CD4-positive, alpha-beta memory T cell (primary cell): Measurements from ENCODE around the gene MED15. TPM values are rescaled to one million over a fixed set of nuclear protein-coding genes. Genes with fewer than 3 reads are reported as not detected.

Experiments used
- CTCF ChIA-PET: fragments of 350-600 bp; sonication (Branson Sonifier 250); formaldehyde crosslinking; loops from one replicate; lab custom pipeline; 2021; ENCODE audit warnings: inconsistent platforms; ENCODE audit not compliant: partially characterized antibody; lab: Charles Lee
- POLR2A ChIA-PET: fragments of 350-600 bp; sonication (Branson Sonifier 250); formaldehyde crosslinking; loops from one replicate; lab custom pipeline; 2021; ENCODE audit not compliant: partially characterized antibody; lab: Charles Lee
- DNase-seq, 5 donors: peaks; one replicate each; pipeline versions ENCODE4 v3.0.0 to v3.0.0-alpha.2; 2020 to 2022; ENCODE audit warnings: mixed read lengths in 1 of 5
- H3K27ac ChIP-seq: one replicate; pipeline ENCODE4 v1.7.0; 2013; ENCODE audit warnings: low read depth, low read length
- H3K27me3 ChIP-seq: 2 replicates; pipeline ENCODE4 v1.7.0; 2013; ENCODE audit warnings: mild to moderate bottlenecking, low read length, moderate library complexity; ENCODE audit not compliant: insufficient read depth
- H3K36me3 ChIP-seq: 2 replicates; pipeline ENCODE4 v1.7.0; 2013; ENCODE audit warnings: mild to moderate bottlenecking, low read length, moderate library complexity; ENCODE audit not compliant: insufficient read depth
- H3K4me1 ChIP-seq: 2 replicates; pipeline ENCODE4 v1.7.0; 2013; ENCODE audit warnings: mild to moderate bottlenecking, low read length, moderate library complexity; ENCODE audit not compliant: insufficient read depth
- H3K4me3 ChIP-seq, 2 donors: one replicate each; pipeline ENCODE4 v1.7.0; 2013; ENCODE audit warnings: low read length in 2 of 2, mild to moderate bottlenecking in 1 of 2
- H3K9me3 ChIP-seq, 2 donors: one replicate each; pipeline ENCODE4 v1.7.0; 2013; ENCODE audit warnings: low read length in 2 of 2, control low read depth in 1 of 2; ENCODE audit not compliant: control insufficient read depth in 1 of 2
- H3K27ac Mint-ChIP-seq, 7 donors: one replicate each; pipeline ENCODE4 v1.8.0; 2020 to 2021; ENCODE audit warnings: mixed read lengths in 7 of 7, mild to moderate bottlenecking in 6 of 7, inconsistent platforms in 3 of 7, moderate library complexity in 3 of 7
- H3K27me3 Mint-ChIP-seq, 2 donors: one replicate each; pipeline ENCODE4 v1.8.0; 2020 to 2021; ENCODE audit warnings: mixed read lengths in 2 of 2
- H3K36me3 Mint-ChIP-seq, 2 donors: one replicate each; pipeline ENCODE4 v1.8.0; 2020 to 2021; ENCODE audit warnings: mixed read lengths in 2 of 2, inconsistent platforms in 1 of 2, mild to moderate bottlenecking in 1 of 2
- H3K4me1 Mint-ChIP-seq, 4 donors: one replicate each; pipeline ENCODE4 v1.8.0; 2020 to 2021; ENCODE audit warnings: mixed read lengths in 4 of 4, mild to moderate bottlenecking in 1 of 4
- H3K4me3 Mint-ChIP-seq, 8 donors: one replicate each; pipeline ENCODE4 v1.8.0; 2020 to 2021; ENCODE audit warnings: mixed read lengths in 8 of 8, mild to moderate bottlenecking in 7 of 8, moderate library complexity in 6 of 8, inconsistent platforms in 3 of 8
- H3K9me3 Mint-ChIP-seq, 8 donors: one replicate each; pipeline ENCODE4 v1.8.0; 2020 to 2021; ENCODE audit warnings: mixed read lengths in 8 of 8, mild to moderate bottlenecking in 5 of 8, inconsistent platforms in 3 of 8, moderate library complexity in 1 of 8
- intact Hi-C: fragments of 100-400 bp; cut with micrococcal nuclease; formaldehyde crosslinking; loops from one replicate; pipeline ENCODE4 v1.15.1; 2023
- polyA plus RNA-seq, 2 donors: library from polyadenylated mRNA; unstranded; fragments of 300-500 nt; fragmentation: Illumina TruSeq; gene quantifications; one replicate each; pipeline ENCODE4 v1.2.3, GENCODE V29; 2021
- total RNA-seq, 2 experiments: library from RNA; stranded (reverse); gene quantifications; one replicate each; pipeline ENCODE4 v1.2.3, GENCODE V29; 2021

The MED15 gene
- total and polyA plus RNA-seq, 4 experiments from 2014 or later, result 15.6 to 237 (median 156) TPM

DNA sequence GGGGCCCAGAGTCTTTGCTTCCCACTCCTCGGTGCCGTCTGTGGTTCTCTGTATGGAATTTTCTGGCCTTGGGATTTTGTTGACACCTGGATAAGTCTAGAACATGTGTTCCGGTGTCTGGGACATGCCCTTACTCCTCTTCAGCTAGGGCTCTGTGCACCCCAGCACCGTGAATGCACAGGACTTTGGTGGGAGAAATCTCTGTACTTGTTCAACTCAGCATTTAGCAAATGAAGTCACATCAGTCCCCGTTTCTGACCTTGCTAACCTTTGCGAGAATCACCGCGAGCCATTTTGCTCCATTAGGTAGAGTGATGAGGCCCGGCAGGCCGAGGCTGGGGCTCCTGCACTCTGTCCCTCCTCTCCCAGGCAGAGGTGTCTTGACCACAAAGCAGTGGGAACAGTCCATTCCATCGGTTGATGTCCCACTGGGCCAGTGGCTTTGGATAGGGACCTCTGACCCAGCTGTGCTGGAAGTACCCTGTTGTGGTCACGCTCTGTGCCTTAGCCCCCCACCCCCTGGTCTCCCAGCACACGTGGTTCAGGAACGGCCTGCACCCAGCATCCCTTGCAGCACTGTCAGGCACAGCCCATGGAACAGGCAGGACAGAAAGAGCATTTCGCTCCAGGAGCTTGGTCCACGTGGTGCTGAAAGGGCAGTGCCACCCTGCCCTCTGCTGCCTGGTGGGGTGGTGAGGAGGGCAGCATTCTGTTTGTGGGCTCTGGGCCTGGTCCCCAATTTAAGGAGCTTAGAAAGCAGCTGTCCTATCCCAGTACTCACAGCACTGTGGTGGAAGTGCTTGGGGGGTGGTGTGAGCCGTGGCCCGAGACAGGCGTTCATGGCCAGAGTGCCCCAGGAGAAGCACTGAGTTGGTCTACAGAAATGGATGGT, 73.4 kb downstream of the MED15 start:
- CTCF ChIA-PET, result interaction anchor here (2.3 to 3.0 kb wide), 2 partner anchors 10 to 13 kb away, joined by 8 to 13 read pairs; no protein-coding TSS in a partner anchor
- no peaks in the 10 kb centered on the region for H3K27me3 Mint-ChIP-seq
- H3K4me1 ChIP-seq, result peaks cover 29% of the 10 kb centered on the region
- H3K9me3 Mint-ChIP-seq, result peaks cover 0 to 1% (median 0%) of the 10 kb centered on the region in 8 donors
- peak overlapping the region; percentile 21 to 79 (median 48) for H3K27ac Mint-ChIP-seq
- peaks cover 33 to 75% of the 10 kb centered on the region in 2 donors for H3K36me3 Mint-ChIP-seq
- peaks cover 11 to 55% (median 18%) of the 10 kb centered on the region in 4 donors for H3K4me1 Mint-ChIP-seq
- H3K9me3 ChIP-seq, result no peaks in the 10 kb centered on the region
- H3K36me3 ChIP-seq, result peaks cover 87% of the 10 kb centered on the region
- no peaks in the 10 kb centered on the region for H3K27me3 ChIP-seq
- no peak overlapping the region for H3K4me3 ChIP-seq
- no peak overlapping the region for H3K27ac ChIP-seq
- intact Hi-C loops, result no loop called here
- no peak overlapping the region for H3K4me3 Mint-ChIP-seq
- DNase-seq, result no peak
- POLR2A ChIA-PET, result interaction anchor here (1.2 to 6.0 kb wide), 4 partner anchors 8 to 63 kb away, joined by 3 to 49 read pairs (median 4); no protein-coding TSS in a partner anchor

- no peaks in the 10 kb centered on the region for H3K9me3 ChIP-seq
- peaks cover 0 to 1% (median 0%) of the 10 kb centered on the region in 8 donors for H3K9me3 Mint-ChIP-seq
- CTCF ChIA-PET, result interaction anchor here (3.0 kb wide), 1 partner anchor 10 kb away, joined by 13 read pairs; no protein-coding TSS in a partner anchor
- no peak overlapping the region for H3K4me3 Mint-ChIP-seq
- H3K36me3 ChIP-seq, result peaks cover 87% of the 10 kb centered on the region
- H3K36me3 Mint-ChIP-seq, result peaks cover 32 to 78% of the 10 kb centered on the region in 2 donors
- H3K4me1 Mint-ChIP-seq, result peaks cover 9 to 48% (median 17%) of the 10 kb centered on the region in 4 donors
- POLR2A ChIA-PET, result interaction anchor here (1.2 to 6.0 kb wide), 3 partner anchors 8 to 32 kb away, joined by 3 to 49 read pairs (median 6); no protein-coding TSS in a partner anchor
- H3K4me3 ChIP-seq, result no peak overlapping the region
- H3K27ac ChIP-seq, result no peak overlapping the region
- intact Hi-C loops, result no loop called here
- DNase-seq, result no peak
- H3K4me1 ChIP-seq, result peaks cover 21% of the 10 kb centered on the region
- H3K27me3 Mint-ChIP-seq, result no peaks in the 10 kb centered on the region
- H3K27ac Mint-ChIP-seq, result peak overlapping the region in 3 of 7 donors; percentile 21 to 75 (median 43)
- H3K27me3 ChIP-seq, result no peaks in the 10 kb centered on the region
Observed at GRCh38 chr22:20581503-20582170, 74.2 kb downstream of the MED15 start.

DNA sequence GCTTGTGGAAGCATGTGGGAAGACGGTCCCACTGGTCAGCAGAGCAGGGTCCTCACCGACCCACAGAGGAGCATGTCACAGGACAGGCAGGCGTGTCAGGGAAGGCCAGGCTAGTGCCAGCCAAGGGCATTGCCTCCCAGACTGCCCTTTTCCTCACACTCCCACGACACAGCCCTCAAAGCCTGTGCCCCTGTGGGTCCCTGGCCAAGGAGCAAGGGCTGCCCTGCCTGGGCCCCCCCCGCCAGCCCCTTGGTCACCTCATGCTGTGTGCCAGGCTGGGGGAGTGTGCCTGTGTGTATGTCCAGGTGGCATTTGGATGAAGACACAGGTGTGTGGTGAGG, 74.7 kb downstream of the MED15 start:
- Mint-ChIP-seq H3K9me3 (peaks cover 0 to 1% (median 0%) of the 10 kb centered on the region in 8 donors), H3K27me3 (no peaks in the 10 kb centered on the region), H3K4me3 (no peak overlapping the region), H3K27ac (no peak overlapping the region), H3K4me1 (peaks cover 9 to 42% (median 15%) of the 10 kb centered on the region in 4 donors), H3K36me3 (peaks cover 36 to 80% of the 10 kb centered on the region in 2 donors)
- Histone ChIP-seq H3K4me1 (peaks cover 16% of the 10 kb centered on the region), H3K9me3 (no peaks in the 10 kb centered on the region), H3K27ac (no peak overlapping the region), H3K27me3 (no peaks in the 10 kb centered on the region), H3K36me3 (peaks cover 87% of the 10 kb centered on the region), H3K4me3 (no peak overlapping the region)
- CTCF ChIA-PET, result interaction anchor here (1.5 kb wide), 1 partner anchor 10 kb away, joined by 8 read pairs; no protein-coding TSS in a partner anchor
- intact Hi-C loops, result no loop called here
- DNase-seq, result no peak
- POLR2A ChIA-PET, result interaction anchor here (6.0 kb wide), 1 partner anchor 14 kb away, joined by 49 read pairs; no protein-coding TSS in a partner anchor

- H3K27me3 ChIP-seq, result no peaks in the 10 kb centered on the region
- Mint-ChIP-seq H3K27me3 (no peaks in the 10 kb centered on the region), H3K4me1 (peaks cover 5 to 36% (median 11%) of the 10 kb centered on the region in 4 donors), H3K27ac (peak overlapping the region in 1 of 7 donors; percentile 73), H3K36me3 (peaks cover 31 to 78% of the 10 kb centered on the region in 2 donors), H3K9me3 (peaks cover 0 to 1% (median 0%) of the 10 kb centered on the region in 8 donors), H3K4me3 (no peak overlapping the region)
- peaks cover 85% of the 10 kb centered on the region for H3K36me3 ChIP-seq
- CTCF ChIA-PET, result interaction anchor here (0.9 to 1.5 kb wide), 3 partner anchors 11 to 75 kb away, joined by 3 to 8 read pairs (median 6); partner anchors contain the start of gene MED15
- H3K4me1 ChIP-seq, result peaks cover 11% of the 10 kb centered on the region
- H3K9me3 ChIP-seq, result no peaks in the 10 kb centered on the region
- H3K4me3 ChIP-seq, result no peak overlapping the region
- DNase-seq, result no peak
- intact Hi-C loops, result no loop called here
- no peak overlapping the region for H3K27ac ChIP-seq
- POLR2A ChIA-PET, result interaction anchor here (6.0 kb wide), 1 partner anchor 15 kb away, joined by 49 read pairs; no protein-coding TSS in a partner anchor
Observed at GRCh38 chr22:20582520-20583361, 75.3 kb downstream of the MED15 start.

GRCh38 chr22:20583471-20583922, 76.1 kb downstream of the MED15 start:
- Histone ChIP-seq H3K4me3 (no peak overlapping the region), H3K27ac (no peak overlapping the region), H3K27me3 (no peaks in the 10 kb centered on the region), H3K9me3 (no peaks in the 10 kb centered on the region), H3K4me1 (peaks cover 11% of the 10 kb centered on the region), H3K36me3 (peaks cover 78% of the 10 kb centered on the region)
- DNase-seq, result no peak
- no peak overlapping the region for H3K27ac Mint-ChIP-seq
- ChIA-PET CTCF (interaction anchor here (0.5 to 1.5 kb wide), 4 partner anchors 12 to 201 kb away, joined by 3 to 8 read pairs (median 4); partner anchors contain the start of gene MED15), POLR2A (interaction anchor here (6.0 kb wide), 1 partner anchor 15 kb away, joined by 49 read pairs; no protein-coding TSS in a partner anchor)
- intact Hi-C loops, result no loop called here
- H3K36me3 Mint-ChIP-seq, result peaks cover 31 to 72% of the 10 kb centered on the region in 2 donors
- no peak overlapping the region for H3K4me3 Mint-ChIP-seq
- no peaks in the 10 kb centered on the region for H3K27me3 Mint-ChIP-seq
- peaks cover 5 to 36% (median 11%) of the 10 kb centered on the region in 4 donors for H3K4me1 Mint-ChIP-seq
- peaks cover 0 to 1% (median 0%) of the 10 kb centered on the region in 8 donors for H3K9me3 Mint-ChIP-seq
